HG02884 (cell line): ENCODE data around the gene REG4.
"Not testable (repeated sequence)": the region's sequence is repeated elsewhere in the genome, so short reads cannot be mapped to it uniquely, and the experiment has no call there.

Experiments used
- ATAC-seq: cut with Tn5 transposase; IDR thresholded peaks from one replicate; pipeline ENCODE4 v1.9.1; 2021; ENCODE audit warnings: mild to moderate bottlenecking, moderate library complexity; ENCODE audit not compliant: unreplicated experiment

Gene REG4

GRCh38 chr1:119811387-119811786 is at the start of gene REG4:
TSS of gene REG4 (minus strand) at chr1:119811460. CDS start at chr1:119808769, 2,691 bp downstream.
- ATAC-seq = no peak

DNA sequence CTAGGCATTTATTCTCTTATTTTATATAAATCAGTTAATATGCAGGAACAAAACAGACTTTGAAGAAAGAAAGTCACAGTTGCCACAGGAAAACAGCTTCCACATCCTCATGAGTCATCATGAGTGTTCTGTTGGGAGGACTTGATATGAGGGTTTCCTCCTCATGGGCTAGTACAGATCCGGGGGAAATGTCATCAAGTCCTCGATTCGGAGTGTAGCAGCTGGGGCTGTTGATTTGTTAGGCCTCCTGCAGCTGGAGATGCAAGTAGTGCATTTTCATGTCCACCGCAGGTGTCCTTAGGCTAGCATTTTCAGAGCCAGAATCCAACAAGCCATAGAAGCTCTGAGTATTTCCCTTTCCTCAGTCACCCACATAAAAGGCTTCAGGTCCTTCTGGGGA is 48.4 kb upstream of the REG4 start:
- ATAC-seq = no peak

GRCh38 chr1:119858556-119859214 is 47.4 kb upstream of the REG4 start:
- not testable (repeated sequence) for ATAC-seq

DNA sequence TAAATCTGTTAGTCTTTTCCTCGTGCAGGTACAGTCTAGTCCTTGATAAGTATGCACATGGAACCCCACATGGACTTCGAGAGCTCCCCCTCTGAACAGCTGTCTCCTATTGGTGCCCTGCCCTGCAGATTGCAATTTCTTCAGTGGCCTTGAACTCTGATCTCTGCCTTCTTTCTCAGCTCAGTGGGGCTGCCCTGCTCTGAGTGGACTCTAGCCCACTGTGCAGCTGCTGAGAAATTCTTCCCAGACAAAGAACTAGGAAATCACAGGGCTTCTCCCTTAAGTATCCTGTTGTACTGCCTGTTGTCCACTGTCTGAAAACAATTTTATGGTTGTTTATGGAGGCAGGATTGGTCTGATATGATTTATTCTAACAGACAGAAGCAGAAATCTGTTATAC is 46.9 kb upstream of the REG4 start:
- no peak for ATAC-seq

DNA sequence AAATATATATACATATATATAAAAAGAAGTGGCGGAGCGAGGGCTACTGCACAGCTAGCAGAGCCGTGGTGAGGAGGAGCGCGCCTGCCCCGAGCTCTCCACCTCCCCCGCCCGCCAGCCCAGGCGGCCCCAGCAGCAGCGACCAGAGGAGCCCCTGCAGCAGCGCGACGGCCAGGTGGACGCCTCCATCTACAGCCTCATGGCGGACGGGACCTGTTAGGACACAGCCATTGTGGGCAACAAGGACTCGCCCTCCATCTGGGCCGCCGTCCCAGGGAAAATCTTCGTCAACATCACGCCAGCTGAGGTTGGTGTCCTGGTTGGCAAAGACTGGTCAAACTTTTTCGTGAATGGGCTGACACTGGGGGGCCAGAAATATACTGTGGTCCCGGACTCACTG is 41.9 kb upstream of the REG4 start:
- no peak for ATAC-seq

- ATAC-seq = not testable (repeated sequence)
Measured at GRCh38 chr1:119844206-119844605, 32.9 kb upstream of the REG4 start.

DNA sequence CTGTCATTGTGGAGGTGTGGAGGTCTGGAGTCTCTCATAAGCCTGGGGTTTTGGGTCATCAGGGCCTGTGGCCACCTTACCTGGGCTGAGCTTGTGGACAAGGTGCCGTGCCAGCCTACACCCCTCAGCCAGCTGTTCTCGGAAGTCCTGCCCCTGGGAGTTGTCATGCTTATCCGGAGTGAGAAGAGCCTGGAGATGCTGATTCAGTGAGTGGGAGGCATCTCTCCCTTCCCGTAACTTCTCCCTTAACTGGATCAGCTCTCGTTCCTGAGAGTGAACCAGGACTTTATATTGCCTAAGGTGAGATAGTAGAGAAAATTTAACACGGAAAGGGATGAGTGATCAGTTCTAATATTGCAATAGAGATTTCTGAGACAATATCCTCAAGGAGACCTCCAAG is 30.0 kb upstream of the REG4 start:
- ATAC-seq = no peak

GRCh38 chr1:119840745-119841144 is 29.5 kb upstream of the REG4 start:
- ATAC-seq = no peak

GRCh38 chr1:119838236-119838635 is 27.0 kb upstream of the REG4 start:
- no peak for ATAC-seq

GRCh38 chr1:119834990-119835389 is 23.7 kb upstream of the REG4 start:
- ATAC-seq = no peak

GRCh38 chr1:119831027-119831426 is 19.8 kb upstream of the REG4 start:
- ATAC-seq = no peak

GRCh38 chr1:119829625-119830024 is 18.4 kb upstream of the REG4 start:
- no peak for ATAC-seq

DNA sequence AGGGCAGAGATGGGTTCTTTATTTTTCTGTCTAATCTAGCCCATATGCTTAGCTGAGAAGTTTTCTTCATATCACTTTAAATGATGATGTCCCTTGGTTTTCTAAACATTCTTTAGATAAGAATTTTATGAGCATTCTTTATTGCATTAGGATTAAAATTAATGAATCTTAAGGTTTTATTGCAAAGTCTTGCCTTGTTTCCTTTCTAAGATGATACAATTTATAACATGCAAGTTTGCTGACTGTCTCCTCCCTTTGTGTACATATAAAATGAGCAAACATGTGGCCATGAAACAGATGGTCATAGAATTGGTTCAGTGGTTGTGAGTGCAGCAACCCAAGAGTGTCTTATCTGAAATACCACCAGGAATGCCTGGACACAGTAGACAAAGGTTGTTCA is 17.7 kb upstream of the REG4 start:
- not testable (repeated sequence) for ATAC-seq

GRCh38 chr1:119828266-119828665 is 17.0 kb upstream of the REG4 start:
- ATAC-seq = no peak

- no peak for ATAC-seq
Measured at GRCh38 chr1:119827010-119827409, 15.8 kb upstream of the REG4 start.

DNA sequence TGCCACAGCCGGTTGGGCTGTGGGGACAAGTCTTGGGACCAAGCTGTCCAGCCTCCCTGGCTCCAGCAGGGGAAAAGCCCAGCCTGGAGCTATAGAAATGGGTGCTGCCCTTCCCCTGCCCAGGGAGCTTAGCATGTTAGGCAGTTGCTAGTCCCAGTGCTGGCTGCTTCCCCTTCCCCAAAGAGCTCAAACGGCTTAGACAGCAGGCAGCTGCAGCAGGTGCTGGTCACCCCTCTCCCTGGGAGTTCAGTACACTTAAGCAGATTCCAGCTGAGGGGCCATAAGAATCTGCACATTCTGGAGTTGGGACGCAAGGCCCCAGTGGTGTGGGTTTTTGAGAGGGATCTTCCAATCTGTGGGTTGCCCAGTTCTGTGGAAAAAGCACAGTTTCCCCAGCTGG is 11.1 kb upstream of the REG4 start:
- no peak for ATAC-seq

GRCh38 chr1:119818181-119818580 is 6.9 kb upstream of the REG4 start:
- ATAC-seq = no peak

GRCh38 chr1:119816407-119816806 is 5.1 kb upstream of the REG4 start:
- no peak for ATAC-seq

DNA sequence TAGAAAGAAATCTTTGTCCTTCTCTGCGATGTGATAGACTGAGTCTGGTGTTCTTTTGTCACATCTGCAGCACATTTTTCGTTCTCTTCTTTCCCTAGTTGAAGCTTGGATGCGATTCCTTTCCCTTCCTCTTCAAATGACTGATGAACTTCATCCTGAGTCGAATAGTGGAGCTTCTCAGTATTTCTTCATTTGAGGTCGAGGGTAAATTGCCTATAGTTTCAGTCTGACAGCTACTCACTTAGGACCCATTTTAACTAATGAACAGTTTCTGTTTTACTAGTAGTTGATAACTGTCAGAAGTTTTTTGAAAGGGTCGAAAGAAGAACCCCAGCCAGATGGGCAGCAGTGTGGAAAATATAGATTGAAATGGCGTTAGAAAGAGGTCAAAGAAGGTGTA is 4.7 kb upstream of the REG4 start:
- no peak for ATAC-seq

DNA sequence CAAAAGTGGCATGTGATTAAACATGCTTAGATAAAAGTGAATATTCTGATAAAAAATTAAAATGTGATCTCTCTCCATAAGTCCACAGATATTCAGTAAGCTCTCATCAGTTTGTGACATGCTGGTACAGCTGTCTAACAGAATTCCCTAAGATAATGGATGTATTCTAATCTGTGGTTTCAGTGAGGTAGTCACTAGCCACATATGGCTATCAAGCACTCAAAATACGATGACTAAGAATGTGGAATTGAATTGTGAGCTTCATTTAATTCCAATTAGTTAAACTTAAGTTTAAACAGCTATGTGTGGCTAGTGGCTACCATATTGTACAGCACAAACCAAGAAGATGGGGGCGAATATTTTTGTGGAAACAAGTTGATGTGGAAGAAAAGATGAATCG is 4.1 kb upstream of the REG4 start:
- ATAC-seq = no peak

- ATAC-seq = no peak
Measured at GRCh38 chr1:119814288-119814687, 3.0 kb upstream of the REG4 start.

DNA sequence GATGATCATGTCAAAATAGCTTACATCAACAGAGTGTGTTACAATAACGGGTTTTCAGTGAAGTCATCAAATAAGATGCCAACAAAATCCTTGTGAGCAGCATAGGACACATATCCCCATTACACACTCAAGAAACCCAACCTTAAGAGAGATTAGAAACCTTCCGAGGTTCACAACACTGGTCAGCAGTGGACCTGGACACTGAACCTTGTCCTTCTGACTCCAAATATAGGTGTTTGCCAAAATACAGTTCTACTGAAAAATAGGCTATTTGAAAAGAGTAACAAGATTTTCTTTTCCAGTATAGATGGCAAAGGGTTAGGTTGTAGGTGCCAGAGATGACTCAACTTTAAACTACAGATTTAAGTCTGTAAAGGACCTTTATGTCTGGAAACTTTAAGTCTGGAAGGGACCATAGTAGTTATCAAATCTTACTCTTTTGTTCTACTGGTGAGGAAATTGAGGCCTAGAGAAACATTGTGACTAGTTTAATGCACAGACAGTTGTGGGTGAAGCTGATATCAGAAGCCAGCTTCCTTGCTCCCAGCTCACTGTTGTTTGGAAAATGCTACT is 811 bp upstream of the REG4 start:
- ATAC-seq = no peak

- peak; percentile 81 for ATAC-seq
Measured at GRCh38 chr1:119808972-119809550, 2.2 kb downstream of the REG4 start.
